GM23338 (cell line): ENCODE data around the gene CRADD. TPM values are rescaled to one million over a fixed set of nuclear protein-coding genes. Genes with fewer than 3 reads are reported as not detected.

Experiments
- ATAC-seq: fragments of 200-7000 bp; cut with Tn5 transposase; 3 replicates; pipeline ENCODE4 v1.9.1; 2020
- DNase-seq: peaks from one replicate; pipeline ENCODE4 v3.0.0-alpha.2; 2015; ENCODE audit warnings: low spot score
- H2AFZ ChIP-seq: fragments of 200-600 bp; sonication (generic); 2 replicates; pipeline ENCODE4 v1.8.0; 2016; ENCODE audit warnings: antibody characterized with exemption, mild to moderate bottlenecking, moderate library complexity
- H3F3A ChIP-seq: fragments of 200-600 bp; sonication (generic); replicated peaks from 2 replicates; pipeline ENCODE4 v1.8.0; 2017; ENCODE audit warnings: antibody characterized with exemption, mixed run types, low read depth
- H3K27ac ChIP-seq: fragments of 200-600 bp; sonication (generic); 2 replicates; pipeline ENCODE4 v1.6.1; 2016; ENCODE audit warnings: low read depth
- H3K27me3 ChIP-seq: fragments of 200-600 bp; sonication (generic); 2 replicates; pipeline ENCODE4 v1.8.0; 2016; ENCODE audit warnings: mild to moderate bottlenecking, mixed run types, moderate library complexity; ENCODE audit not compliant: insufficient read depth
- H3K36me3 ChIP-seq: fragments of 200-600 bp; sonication (generic); 2 replicates; pipeline ENCODE4 v1.8.0; 2016; ENCODE audit warnings: mild to moderate bottlenecking; ENCODE audit not compliant: insufficient read depth
- H3K4me1 ChIP-seq: fragments of 200-600 bp; sonication (generic); 2 replicates; pipeline ENCODE4 v1.8.0; 2016; ENCODE audit warnings: mild to moderate bottlenecking, moderate library complexity; ENCODE audit not compliant: insufficient read depth
- H3K4me2 ChIP-seq: fragments of 200-600 bp; sonication (generic); 2 replicates; pipeline ENCODE4 v1.7.1; 2017; ENCODE audit warnings: mixed run types
- H3K4me3 ChIP-seq: fragments of 200-600 bp; sonication (generic); 2 replicates; pipeline ENCODE4 v1.6.1; 2016; ENCODE audit warnings: mixed run types
- H3K79me2 ChIP-seq: fragments of 200-600 bp; sonication (generic); replicated peaks from 2 replicates; pipeline ENCODE4 v1.8.0; 2017; ENCODE audit warnings: mild to moderate bottlenecking; ENCODE audit not compliant: insufficient read depth
- H3K9me2 ChIP-seq: fragments of 200-600 bp; sonication (generic); 2 replicates; pipeline ENCODE4 v1.8.0; 2017; ENCODE audit not compliant: insufficient read depth
- H4K20me1 ChIP-seq: fragments of 200-600 bp; sonication (generic); replicated peaks from 2 replicates; pipeline ENCODE4 v1.8.0; 2017; ENCODE audit warnings: mild to moderate bottlenecking; ENCODE audit not compliant: insufficient read depth
- H3K27ac Mint-ChIP-seq: 2 replicates; pipeline ENCODE4 v1.8.0; 2020; ENCODE audit warnings: inconsistent platforms, mild to moderate bottlenecking, moderate library complexity, mixed read lengths
- H3K27me3 Mint-ChIP-seq: 3 replicates; pipeline ENCODE4 v1.8.0; 2022; ENCODE audit warnings: low read depth, mild to moderate bottlenecking, moderate library complexity, mixed read lengths, inconsistent platforms; ENCODE audit not compliant: insufficient read depth, poor library complexity
- H3K36me3 Mint-ChIP-seq: 3 replicates; pipeline ENCODE4 v1.8.0; 2021; ENCODE audit warnings: low read depth, mild to moderate bottlenecking, inconsistent platforms, moderate library complexity, mixed read lengths
- H3K4me1 Mint-ChIP-seq: 3 replicates; pipeline ENCODE4 v1.8.0; 2020; ENCODE audit warnings: mild to moderate bottlenecking, inconsistent platforms, mixed read lengths
- H3K4me3 Mint-ChIP-seq: 3 replicates; pipeline ENCODE4 v1.8.0; 2021; ENCODE audit warnings: moderate library complexity, mild to moderate bottlenecking, inconsistent platforms, mixed read lengths
- H3K9me3 Mint-ChIP-seq: 3 replicates; pipeline ENCODE4 v1.8.0; 2020; ENCODE audit warnings: moderate library complexity, mild to moderate bottlenecking, inconsistent platforms, mixed read lengths
- EZH2phosphoT487 ChIP-seq: fragments of 200-600 bp; sonication (generic); IDR thresholded peaks from one replicate; pipeline ENCODE4 v1.8.1; 2018; ENCODE audit warnings: antibody characterized with exemption; ENCODE audit not compliant: unreplicated experiment
- POLR2AphosphoS5 ChIP-seq: IDR thresholded peaks from 2 replicates; pipeline ENCODE4 v1.6.1; 2016; ENCODE audit warnings: antibody characterized with exemption, low read depth
- ZNF331 ChIP-seq: fragments of 250-450 bp; sonication (Bioruptor Pico); IDR thresholded peaks from 2 replicates; pipeline ENCODE4 v1.5.0; 2020; ENCODE audit warnings: low read depth, mild to moderate bottlenecking, moderate library complexity
- polyA plus RNA-seq: library from polyadenylated mRNA; unstranded; fragments of >200 nt; fragmentation: Nextera tagmentation; extraction: Ambion mirVana; gene quantifications from 2 replicates; pipeline ENCODE4 v1.2.1, GENCODE V29; 2016
- total RNA-seq: library from RNA; depleted of rRNA; stranded (reverse); fragments of >200 nt; shearing (Covaris generic); gene quantifications from 2 replicates; pipeline ENCODE4 v1.2.3, GENCODE V29; 2014
- TF ChIP-seq, protein P1 (sequence below), 2 experiments: fragments of 200-600 bp in 1 of 2; sonication (generic) in 1 of 2; conservative IDR thresholded peaks; 2 replicates each; pipeline versions ENCODE4 v1.5.1 to v1.6.1; 2016 to 2017; ENCODE audit warnings: antibody characterized with exemption in 2 of 2, low read depth in 2 of 2, mild to moderate bottlenecking in 2 of 2, moderate library complexity in 1 of 2
- TF ChIP-seq, protein P2 (sequence below): IDR thresholded peaks from one replicate; pipeline ENCODE4 v1.6.1; 2018; ENCODE audit warnings: antibody characterized with exemption; ENCODE audit not compliant: unreplicated experiment
- TF ChIP-seq, protein P3 (sequence below): fragments of 250-450 bp; sonication (Bioruptor Pico); IDR thresholded peaks from 2 replicates; pipeline ENCODE4 v1.5.0; 2020; ENCODE audit warnings: mild to moderate bottlenecking, moderate library complexity

CRADD gene
- total and polyA plus RNA-seq, 2 experiments from 2014 or later = 6.3 to 27.9 TPM

DNA sequence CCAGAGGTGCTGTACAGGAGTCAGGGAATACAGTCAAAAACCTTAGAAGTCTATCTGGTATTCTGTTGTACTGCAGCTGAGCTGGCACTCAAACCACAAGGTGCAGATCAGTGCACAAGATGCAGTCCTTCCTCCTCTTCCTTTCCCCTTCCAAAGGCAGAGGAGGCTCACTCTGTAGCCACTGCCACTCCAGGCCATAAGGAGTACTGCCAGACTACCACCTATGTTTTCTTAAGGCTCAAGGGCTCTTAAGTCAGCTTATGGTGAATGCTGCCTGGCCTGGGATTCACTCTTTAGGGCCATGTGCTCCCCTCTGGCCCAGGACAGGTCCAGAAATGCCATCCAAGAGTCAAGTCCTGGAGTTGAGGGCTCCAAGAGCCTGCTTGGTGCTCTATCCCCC is 200.3 kb downstream of the CRADD start:
- Mint-ChIP-seq H3K9me3 (peaks cover 25% of the 10 kb centered on the region), H3K27me3 (peaks cover 3% of the 10 kb centered on the region), H3K27ac (no peak overlapping the region), H3K4me1 (no peaks in the 10 kb centered on the region), H3K4me3 (no peak overlapping the region), H3K36me3 (peaks cover 6% of the 10 kb centered on the region; the same call in 2 of the 3 replicates)
- Histone ChIP-seq H3F3A (no peaks in the 10 kb centered on the region), H4K20me1 (no peaks in the 10 kb centered on the region), H3K4me2 (no peak overlapping the region), H3K4me1 (no peaks in the 10 kb centered on the region), H3K27ac (no peak overlapping the region), H3K27me3 (no peaks in the 10 kb centered on the region), H3K9me2 (no peaks in the 10 kb centered on the region; the same call in 1 of the 2 replicates), H3K79me2 (no peaks in the 10 kb centered on the region), H2AFZ (no peak overlapping the region), H3K36me3 (no peaks in the 10 kb centered on the region; the same call in 1 of the 2 replicates), H3K4me3 (no peak overlapping the region)
- peak; percentile 73 for ATAC-seq
- TF ChIP-seq, protein P1, sequence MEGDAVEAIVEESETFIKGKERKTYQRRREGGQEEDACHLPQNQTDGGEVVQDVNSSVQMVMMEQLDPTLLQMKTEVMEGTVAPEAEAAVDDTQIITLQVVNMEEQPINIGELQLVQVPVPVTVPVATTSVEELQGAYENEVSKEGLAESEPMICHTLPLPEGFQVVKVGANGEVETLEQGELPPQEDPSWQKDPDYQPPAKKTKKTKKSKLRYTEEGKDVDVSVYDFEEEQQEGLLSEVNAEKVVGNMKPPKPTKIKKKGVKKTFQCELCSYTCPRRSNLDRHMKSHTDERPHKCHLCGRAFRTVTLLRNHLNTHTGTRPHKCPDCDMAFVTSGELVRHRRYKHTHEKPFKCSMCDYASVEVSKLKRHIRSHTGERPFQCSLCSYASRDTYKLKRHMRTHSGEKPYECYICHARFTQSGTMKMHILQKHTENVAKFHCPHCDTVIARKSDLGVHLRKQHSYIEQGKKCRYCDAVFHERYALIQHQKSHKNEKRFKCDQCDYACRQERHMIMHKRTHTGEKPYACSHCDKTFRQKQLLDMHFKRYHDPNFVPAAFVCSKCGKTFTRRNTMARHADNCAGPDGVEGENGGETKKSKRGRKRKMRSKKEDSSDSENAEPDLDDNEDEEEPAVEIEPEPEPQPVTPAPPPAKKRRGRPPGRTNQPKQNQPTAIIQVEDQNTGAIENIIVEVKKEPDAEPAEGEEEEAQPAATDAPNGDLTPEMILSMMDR (conservative IDR thresholded peaks at IDR 0.05; ENCODE audit: low read depth in 2 of 2) = peak in 1 of 2 experiments; percentile 7; a peak in 1 of 4 replicates
- TF ChIP-seq, protein P2, sequence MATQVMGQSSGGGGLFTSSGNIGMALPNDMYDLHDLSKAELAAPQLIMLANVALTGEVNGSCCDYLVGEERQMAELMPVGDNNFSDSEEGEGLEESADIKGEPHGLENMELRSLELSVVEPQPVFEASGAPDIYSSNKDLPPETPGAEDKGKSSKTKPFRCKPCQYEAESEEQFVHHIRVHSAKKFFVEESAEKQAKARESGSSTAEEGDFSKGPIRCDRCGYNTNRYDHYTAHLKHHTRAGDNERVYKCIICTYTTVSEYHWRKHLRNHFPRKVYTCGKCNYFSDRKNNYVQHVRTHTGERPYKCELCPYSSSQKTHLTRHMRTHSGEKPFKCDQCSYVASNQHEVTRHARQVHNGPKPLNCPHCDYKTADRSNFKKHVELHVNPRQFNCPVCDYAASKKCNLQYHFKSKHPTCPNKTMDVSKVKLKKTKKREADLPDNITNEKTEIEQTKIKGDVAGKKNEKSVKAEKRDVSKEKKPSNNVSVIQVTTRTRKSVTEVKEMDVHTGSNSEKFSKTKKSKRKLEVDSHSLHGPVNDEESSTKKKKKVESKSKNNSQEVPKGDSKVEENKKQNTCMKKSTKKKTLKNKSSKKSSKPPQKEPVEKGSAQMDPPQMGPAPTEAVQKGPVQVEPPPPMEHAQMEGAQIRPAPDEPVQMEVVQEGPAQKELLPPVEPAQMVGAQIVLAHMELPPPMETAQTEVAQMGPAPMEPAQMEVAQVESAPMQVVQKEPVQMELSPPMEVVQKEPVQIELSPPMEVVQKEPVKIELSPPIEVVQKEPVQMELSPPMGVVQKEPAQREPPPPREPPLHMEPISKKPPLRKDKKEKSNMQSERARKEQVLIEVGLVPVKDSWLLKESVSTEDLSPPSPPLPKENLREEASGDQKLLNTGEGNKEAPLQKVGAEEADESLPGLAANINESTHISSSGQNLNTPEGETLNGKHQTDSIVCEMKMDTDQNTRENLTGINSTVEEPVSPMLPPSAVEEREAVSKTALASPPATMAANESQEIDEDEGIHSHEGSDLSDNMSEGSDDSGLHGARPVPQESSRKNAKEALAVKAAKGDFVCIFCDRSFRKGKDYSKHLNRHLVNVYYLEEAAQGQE = no peak
- peak; percentile 22 for DNase-seq

DNA sequence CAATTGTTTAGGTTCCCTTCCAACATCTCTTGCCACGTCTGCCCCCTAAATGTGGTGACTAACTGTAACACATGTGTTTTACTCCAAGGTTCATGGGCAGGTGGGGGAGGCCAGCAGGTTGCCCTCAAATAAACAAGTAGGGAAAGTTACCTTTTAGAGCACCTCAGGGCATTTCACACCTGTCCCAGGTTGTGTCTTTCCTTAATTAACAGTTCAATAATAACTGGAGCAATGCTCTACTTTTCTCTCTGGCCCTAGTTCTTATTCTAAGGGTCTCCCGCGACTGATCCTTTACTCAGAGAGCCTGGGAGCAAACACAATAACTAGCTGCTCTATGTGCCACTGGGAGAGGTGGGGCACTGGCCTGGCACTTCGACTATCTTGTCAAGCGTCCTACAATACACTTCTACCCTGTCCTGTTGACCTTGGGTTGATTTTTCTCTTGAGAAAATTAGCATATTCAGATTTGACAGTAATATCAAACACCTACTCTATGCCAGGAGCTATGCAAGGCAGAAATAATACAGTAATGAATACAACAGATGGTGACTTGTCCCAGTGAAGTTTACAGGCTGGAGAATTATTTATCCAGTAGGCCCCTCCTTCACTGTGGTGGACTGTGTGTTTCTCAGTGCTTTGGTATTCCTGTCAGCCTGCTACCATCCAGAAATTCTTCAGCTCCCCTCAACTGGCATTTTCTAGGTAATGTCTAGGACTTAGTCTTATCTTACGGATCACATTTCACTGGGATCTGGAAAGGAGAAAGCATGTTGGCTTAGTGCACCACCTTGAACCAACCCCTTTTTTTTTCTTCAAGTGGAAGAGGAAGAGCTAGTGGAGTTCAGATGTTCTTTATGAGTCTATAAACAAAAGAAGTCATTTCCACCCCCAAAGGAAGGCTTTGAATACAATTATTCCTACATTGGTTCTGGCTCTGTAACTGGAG is 202.6 kb downstream of the CRADD start:
- H3K4me1 Mint-ChIP-seq = peaks cover 3% of the 10 kb centered on the region; the same call in 2 of the 3 replicates
- no peaks in the 10 kb centered on the region for H3K36me3 ChIP-seq
- H3K9me2 ChIP-seq = no peaks in the 10 kb centered on the region; the same call in 1 of the 2 replicates
- no peaks in the 10 kb centered on the region for H4K20me1 ChIP-seq
- peaks cover 2% of the 10 kb centered on the region for H3K27me3 Mint-ChIP-seq
- H3K79me2 ChIP-seq = no peaks in the 10 kb centered on the region
- H3K27me3 ChIP-seq = no peaks in the 10 kb centered on the region
- ATAC-seq (no peak), DNase-seq (no peak)
- H3K27ac Mint-ChIP-seq = no peak overlapping the region
- no peaks in the 10 kb centered on the region for H3K4me1 ChIP-seq
- no peak overlapping the region for H3K4me2 ChIP-seq
- H2AFZ ChIP-seq = no peak overlapping the region
- no peak overlapping the region for H3K4me3 ChIP-seq
- H3F3A ChIP-seq = no peaks in the 10 kb centered on the region
- no peak overlapping the region for H3K27ac ChIP-seq
- no peak overlapping the region for H3K4me3 Mint-ChIP-seq
- no peaks in the 10 kb centered on the region for H3K36me3 Mint-ChIP-seq
- H3K9me3 Mint-ChIP-seq = peaks cover 6% of the 10 kb centered on the region; the same call in 2 of the 3 replicates
- no peak for TF ChIP-seq EZH2phosphoT487
- TF ChIP-seq POLR2AphosphoS5 = no peak
- TF ChIP-seq, protein P3, sequence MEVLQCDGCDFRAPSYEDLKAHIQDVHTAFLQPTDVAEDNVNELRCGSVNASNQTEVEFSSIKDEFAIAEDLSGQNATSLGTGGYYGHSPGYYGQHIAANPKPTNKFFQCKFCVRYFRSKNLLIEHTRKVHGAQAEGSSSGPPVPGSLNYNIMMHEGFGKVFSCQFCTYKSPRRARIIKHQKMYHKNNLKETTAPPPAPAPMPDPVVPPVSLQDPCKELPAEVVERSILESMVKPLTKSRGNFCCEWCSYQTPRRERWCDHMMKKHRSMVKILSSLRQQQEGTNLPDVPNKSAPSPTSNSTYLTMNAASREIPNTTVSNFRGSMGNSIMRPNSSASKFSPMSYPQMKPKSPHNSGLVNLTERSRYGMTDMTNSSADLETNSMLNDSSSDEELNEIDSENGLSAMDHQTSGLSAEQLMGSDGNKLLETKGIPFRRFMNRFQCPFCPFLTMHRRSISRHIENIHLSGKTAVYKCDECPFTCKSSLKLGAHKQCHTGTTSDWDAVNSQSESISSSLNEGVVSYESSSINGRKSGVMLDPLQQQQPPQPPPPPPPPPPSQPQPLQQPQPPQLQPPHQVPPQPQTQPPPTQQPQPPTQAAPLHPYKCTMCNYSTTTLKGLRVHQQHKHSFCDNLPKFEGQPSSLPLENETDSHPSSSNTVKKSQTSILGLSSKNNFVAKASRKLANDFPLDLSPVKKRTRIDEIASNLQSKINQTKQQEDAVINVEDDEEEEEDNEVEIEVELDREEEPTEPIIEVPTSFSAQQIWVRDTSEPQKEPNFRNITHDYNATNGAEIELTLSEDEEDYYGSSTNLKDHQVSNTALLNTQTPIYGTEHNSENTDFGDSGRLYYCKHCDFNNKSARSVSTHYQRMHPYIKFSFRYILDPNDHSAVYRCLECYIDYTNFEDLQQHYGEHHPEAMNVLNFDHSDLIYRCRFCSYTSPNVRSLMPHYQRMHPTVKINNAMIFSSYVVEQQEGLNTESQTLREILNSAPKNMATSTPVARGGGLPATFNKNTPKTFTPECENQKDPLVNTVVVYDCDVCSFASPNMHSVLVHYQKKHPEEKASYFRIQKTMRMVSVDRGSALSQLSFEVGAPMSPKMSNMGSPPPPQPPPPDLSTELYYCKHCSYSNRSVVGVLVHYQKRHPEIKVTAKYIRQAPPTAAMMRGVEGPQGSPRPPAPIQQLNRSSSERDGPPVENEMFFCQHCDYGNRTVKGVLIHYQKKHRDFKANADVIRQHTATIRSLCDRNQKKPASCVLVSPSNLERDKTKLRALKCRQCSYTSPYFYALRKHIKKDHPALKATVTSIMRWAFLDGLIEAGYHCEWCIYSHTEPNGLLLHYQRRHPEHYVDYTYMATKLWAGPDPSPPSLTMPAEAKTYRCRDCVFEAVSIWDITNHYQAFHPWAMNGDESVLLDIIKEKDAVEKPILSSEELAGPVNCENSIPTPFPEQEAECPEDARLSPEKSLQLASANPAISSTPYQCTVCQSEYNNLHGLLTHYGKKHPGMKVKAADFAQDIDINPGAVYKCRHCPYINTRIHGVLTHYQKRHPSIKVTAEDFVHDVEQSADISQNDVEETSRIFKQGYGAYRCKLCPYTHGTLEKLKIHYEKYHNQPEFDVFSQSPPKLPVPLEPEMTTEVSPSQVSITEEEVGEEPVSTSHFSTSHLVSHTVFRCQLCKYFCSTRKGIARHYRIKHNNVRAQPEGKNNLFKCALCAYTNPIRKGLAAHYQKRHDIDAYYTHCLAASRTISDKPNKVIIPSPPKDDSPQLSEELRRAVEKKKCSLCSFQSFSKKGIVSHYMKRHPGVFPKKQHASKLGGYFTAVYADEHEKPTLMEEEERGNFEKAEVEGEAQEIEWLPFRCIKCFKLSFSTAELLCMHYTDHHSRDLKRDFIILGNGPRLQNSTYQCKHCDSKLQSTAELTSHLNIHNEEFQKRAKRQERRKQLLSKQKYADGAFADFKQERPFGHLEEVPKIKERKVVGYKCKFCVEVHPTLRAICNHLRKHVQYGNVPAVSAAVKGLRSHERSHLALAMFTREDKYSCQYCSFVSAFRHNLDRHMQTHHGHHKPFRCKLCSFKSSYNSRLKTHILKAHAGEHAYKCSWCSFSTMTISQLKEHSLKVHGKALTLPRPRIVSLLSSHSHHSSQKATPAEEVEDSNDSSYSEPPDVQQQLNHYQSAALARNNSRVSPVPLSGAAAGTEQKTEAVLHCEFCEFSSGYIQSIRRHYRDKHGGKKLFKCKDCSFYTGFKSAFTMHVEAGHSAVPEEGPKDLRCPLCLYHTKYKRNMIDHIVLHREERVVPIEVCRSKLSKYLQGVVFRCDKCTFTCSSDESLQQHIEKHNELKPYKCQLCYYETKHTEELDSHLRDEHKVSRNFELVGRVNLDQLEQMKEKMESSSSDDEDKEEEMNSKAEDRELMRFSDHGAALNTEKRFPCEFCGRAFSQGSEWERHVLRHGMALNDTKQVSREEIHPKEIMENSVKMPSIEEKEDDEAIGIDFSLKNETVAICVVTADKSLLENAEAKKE (CRISPR knock-in tag) = no peak
- TF ChIP-seq ZNF331 = no peak
